Keratinocyte (primary cell): ENCODE data around the gene RARA.

Experiments used
- CTCF ChIP-seq, 3 experiments: IDR thresholded peaks in 1 of 3; conservative IDR thresholded peaks in 1 of 3; optimal IDR thresholded peaks in 1 of 3; 2 replicates in 2 of 3; 3 replicates in 1 of 3; pipeline versions ENCODE3 to v1.5.1; 2011; ENCODE audit warnings: low read length in 3 of 3, mild to moderate bottlenecking in 3 of 3, moderate library complexity in 2 of 3, control low read depth in 1 of 3, inconsistent platforms in 1 of 3; ENCODE audit not compliant: insufficient read depth in 2 of 3; ENCODE audit errors: extremely low read depth in 1 of 3
- EZH2 ChIP-seq: IDR thresholded peaks from one replicate; pipeline ENCODE4 v1.6.1; 2012; ENCODE audit warnings: inconsistent platforms, mild to moderate bottlenecking, low read length, moderate library complexity

- no peak for TF ChIP-seq CTCF (optimal IDR thresholded peaks at IDR 0.05 in 1 of 3, IDR thresholded peaks at IDR 0.05 in 1 of 3, conservative IDR thresholded peaks at IDR 0.05 in 1 of 3; ENCODE audit: extremely low read depth in 1 of 3, insufficient read depth in 2 of 3, low read length in 3 of 3)
- TF ChIP-seq EZH2, result no peak
Observed at GRCh38 chr17:40312893-40313667, 4.1 kb downstream of the RARA start.
